Measurements from ENCODE around the gene MACROD2. TPM values are rescaled to one million over a fixed set of nuclear protein-coding genes. Genes with fewer than 3 reads are reported as not detected.

Gene MACROD2
- total RNA-seq, 1 experiment from 2014 or later: 3.7 TPM

DNA sequence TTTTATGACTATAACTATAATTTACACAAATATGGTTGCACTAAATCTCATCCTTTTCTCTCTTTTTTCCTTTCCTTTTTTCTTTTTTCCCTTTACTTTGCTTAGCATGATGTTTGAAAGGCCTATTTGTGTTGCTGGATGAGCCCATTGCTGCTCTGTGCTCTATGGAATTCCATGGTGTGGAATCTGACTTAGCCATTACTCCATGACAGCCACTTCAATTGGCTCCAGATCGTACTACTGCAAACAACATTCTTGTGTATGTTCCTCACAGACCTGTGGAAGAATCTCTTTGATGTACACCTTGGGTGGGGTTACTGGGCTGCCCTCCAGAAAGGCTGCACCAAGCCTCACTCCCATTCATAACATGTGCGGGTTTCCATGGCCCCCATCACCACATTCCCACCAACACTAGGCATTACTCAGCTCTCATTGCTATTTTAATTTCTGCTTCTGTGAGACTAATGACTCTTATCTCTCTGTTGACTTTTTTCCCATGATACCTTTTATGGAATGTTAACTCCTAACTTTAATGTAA lies 1598.9 kb downstream of the MACROD2 start:
- Histone ChIP-seq H3K4me1 (ENCODE audit: control insufficient read depth in 1 of 2, insufficient read depth in 2 of 2, low read length in 2 of 2) (no peaks in the 10 kb centered on the region), H3K9me3 (ENCODE audit: control insufficient read depth in 1 of 2, insufficient read depth in 1 of 2, low read depth in 1 of 2, low read length in 2 of 2) (peaks cover 10 to 11% of the 10 kb centered on the region in 2 experiments; a peak in 2 of 4 replicates), H3K27me3 (ENCODE audit: insufficient read depth, low read length) (no peaks in the 10 kb centered on the region), H3K9me2 (ENCODE audit: insufficient read depth) (no peaks in the 10 kb centered on the region), H3K27ac (ENCODE audit: low read depth, low read length) (no peak overlapping the region), H2AFZ (ENCODE audit: low read depth, low read length, poor library complexity, severe bottlenecking) (no peak overlapping the region), H3K4me2 (ENCODE audit: low read length) (no peak overlapping the region), H3K36me3 (ENCODE audit: control insufficient read depth in 1 of 2, insufficient read depth in 2 of 2, low read length in 2 of 2) (no peaks in the 10 kb centered on the region), H3K9ac (ENCODE audit: low read length) (no peak overlapping the region), H4K20me1 (ENCODE audit: insufficient read depth) (no peaks in the 10 kb centered on the region), H3K4me3 (replicated peaks in 1 of 2; ENCODE audit: low read depth in 1 of 2, low read length in 2 of 2) (no peak overlapping the region), H3K79me2 (ENCODE audit: insufficient read depth, low read length) (no peaks in the 10 kb centered on the region)
- DNase-seq (ENCODE audit: low read depth, low spot score): no peak
- ChIA-PET RAD21 (ENCODE audit: low non-redundant PET in 1 of 2, low total read pairs in 2 of 2, uncharacterized antibody in 2 of 2, unreplicated experiment in 2 of 2) (no interaction called here), POLR2A (no interaction called here), CTCF (no interaction called here)
- no peak for TF ChIP-seq JUND (IDR thresholded peaks at IDR 0.05)
- TF ChIP-seq ELF1 (IDR thresholded peaks at IDR 0.05; ENCODE audit: borderline replicate concordance, low read depth): no peak
- TF ChIP-seq SRF (IDR thresholded peaks at IDR 0.05; ENCODE audit: low read depth): no peak
- no peak for TF ChIP-seq SP1 (IDR thresholded peaks at IDR 0.05; ENCODE audit: low read depth)
- TF ChIP-seq SIN3A (IDR thresholded peaks at IDR 0.05; ENCODE audit: low read depth): no peak
- TF ChIP-seq EGR1 (IDR thresholded peaks at IDR 0.05; ENCODE audit: low read depth): no peak
- TF ChIP-seq, protein P1, sequence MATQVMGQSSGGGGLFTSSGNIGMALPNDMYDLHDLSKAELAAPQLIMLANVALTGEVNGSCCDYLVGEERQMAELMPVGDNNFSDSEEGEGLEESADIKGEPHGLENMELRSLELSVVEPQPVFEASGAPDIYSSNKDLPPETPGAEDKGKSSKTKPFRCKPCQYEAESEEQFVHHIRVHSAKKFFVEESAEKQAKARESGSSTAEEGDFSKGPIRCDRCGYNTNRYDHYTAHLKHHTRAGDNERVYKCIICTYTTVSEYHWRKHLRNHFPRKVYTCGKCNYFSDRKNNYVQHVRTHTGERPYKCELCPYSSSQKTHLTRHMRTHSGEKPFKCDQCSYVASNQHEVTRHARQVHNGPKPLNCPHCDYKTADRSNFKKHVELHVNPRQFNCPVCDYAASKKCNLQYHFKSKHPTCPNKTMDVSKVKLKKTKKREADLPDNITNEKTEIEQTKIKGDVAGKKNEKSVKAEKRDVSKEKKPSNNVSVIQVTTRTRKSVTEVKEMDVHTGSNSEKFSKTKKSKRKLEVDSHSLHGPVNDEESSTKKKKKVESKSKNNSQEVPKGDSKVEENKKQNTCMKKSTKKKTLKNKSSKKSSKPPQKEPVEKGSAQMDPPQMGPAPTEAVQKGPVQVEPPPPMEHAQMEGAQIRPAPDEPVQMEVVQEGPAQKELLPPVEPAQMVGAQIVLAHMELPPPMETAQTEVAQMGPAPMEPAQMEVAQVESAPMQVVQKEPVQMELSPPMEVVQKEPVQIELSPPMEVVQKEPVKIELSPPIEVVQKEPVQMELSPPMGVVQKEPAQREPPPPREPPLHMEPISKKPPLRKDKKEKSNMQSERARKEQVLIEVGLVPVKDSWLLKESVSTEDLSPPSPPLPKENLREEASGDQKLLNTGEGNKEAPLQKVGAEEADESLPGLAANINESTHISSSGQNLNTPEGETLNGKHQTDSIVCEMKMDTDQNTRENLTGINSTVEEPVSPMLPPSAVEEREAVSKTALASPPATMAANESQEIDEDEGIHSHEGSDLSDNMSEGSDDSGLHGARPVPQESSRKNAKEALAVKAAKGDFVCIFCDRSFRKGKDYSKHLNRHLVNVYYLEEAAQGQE (IDR thresholded peaks at IDR 0.05; ENCODE audit: low read depth): no peak
- TF ChIP-seq, protein P2, sequence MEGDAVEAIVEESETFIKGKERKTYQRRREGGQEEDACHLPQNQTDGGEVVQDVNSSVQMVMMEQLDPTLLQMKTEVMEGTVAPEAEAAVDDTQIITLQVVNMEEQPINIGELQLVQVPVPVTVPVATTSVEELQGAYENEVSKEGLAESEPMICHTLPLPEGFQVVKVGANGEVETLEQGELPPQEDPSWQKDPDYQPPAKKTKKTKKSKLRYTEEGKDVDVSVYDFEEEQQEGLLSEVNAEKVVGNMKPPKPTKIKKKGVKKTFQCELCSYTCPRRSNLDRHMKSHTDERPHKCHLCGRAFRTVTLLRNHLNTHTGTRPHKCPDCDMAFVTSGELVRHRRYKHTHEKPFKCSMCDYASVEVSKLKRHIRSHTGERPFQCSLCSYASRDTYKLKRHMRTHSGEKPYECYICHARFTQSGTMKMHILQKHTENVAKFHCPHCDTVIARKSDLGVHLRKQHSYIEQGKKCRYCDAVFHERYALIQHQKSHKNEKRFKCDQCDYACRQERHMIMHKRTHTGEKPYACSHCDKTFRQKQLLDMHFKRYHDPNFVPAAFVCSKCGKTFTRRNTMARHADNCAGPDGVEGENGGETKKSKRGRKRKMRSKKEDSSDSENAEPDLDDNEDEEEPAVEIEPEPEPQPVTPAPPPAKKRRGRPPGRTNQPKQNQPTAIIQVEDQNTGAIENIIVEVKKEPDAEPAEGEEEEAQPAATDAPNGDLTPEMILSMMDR (IDR thresholded peaks at IDR 0.05 in 2 of 3, conservative IDR thresholded peaks at IDR 0.05 in 1 of 3; ENCODE audit: borderline replicate concordance in 1 of 3, insufficient read depth in 1 of 3, low read depth in 2 of 3, low read length in 2 of 3): no peak
- TF ChIP-seq, protein P3, sequence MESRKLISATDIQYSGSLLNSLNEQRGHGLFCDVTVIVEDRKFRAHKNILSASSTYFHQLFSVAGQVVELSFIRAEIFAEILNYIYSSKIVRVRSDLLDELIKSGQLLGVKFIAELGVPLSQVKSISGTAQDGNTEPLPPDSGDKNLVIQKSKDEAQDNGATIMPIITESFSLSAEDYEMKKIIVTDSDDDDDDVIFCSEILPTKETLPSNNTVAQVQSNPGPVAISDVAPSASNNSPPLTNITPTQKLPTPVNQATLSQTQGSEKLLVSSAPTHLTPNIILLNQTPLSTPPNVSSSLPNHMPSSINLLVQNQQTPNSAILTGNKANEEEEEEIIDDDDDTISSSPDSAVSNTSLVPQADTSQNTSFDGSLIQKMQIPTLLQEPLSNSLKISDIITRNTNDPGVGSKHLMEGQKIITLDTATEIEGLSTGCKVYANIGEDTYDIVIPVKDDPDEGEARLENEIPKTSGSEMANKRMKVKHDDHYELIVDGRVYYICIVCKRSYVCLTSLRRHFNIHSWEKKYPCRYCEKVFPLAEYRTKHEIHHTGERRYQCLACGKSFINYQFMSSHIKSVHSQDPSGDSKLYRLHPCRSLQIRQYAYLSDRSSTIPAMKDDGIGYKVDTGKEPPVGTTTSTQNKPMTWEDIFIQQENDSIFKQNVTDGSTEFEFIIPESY (IDR thresholded peaks at IDR 0.05; ENCODE audit: extremely low read depth, insufficient replicate concordance, low read length): no peak
- TF ChIP-seq RAD21 (IDR thresholded peaks at IDR 0.05; ENCODE audit: low read depth): no peak
- no peak for TF ChIP-seq ZFX (IDR thresholded peaks at IDR 0.05)
- TF ChIP-seq POLR2AphosphoS5 (IDR thresholded peaks at IDR 0.05; ENCODE audit: low read depth, low read length): no peak
- no peak for TF ChIP-seq POLR2A (IDR thresholded peaks at IDR 0.05; ENCODE audit: borderline replicate concordance, extremely low read depth, insufficient read depth, insufficient read length)
- TF ChIP-seq ZNF274 (IDR thresholded peaks at IDR 0.05; ENCODE audit: low read depth, low read length): no peak
- TF ChIP-seq EZH2 (IDR thresholded peaks at IDR 0.05): no peak
- no peak for TF ChIP-seq FOSL1 (IDR thresholded peaks at IDR 0.05; ENCODE audit: low read depth)
- TF ChIP-seq, protein P4, sequence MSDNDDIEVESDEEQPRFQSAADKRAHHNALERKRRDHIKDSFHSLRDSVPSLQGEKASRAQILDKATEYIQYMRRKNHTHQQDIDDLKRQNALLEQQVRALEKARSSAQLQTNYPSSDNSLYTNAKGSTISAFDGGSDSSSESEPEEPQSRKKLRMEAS (IDR thresholded peaks at IDR 0.05): no peak
- no peak for TF ChIP-seq EZH2phosphoT487 (IDR thresholded peaks at IDR 0.05; ENCODE audit: borderline replicate concordance)
- BruUV-seq (replicated peaks): no TSS peak
- intact Hi-C loops (cut with micrococcal nuclease): no loop called here
- ATAC-seq: no peak

Data from HCT116 (cell line).